CD4-positive, alpha-beta memory T cell (primary cell): ENCODE results near the gene SLC35F6. TPM values are rescaled to one million over a fixed set of nuclear protein-coding genes. Genes with fewer than 3 reads are reported as not detected.
"Not testable (repeated sequence)": the region's sequence is repeated elsewhere in the genome, so short reads cannot be mapped to it uniquely, and the experiment has no call there.

Source experiments
- CTCF ChIA-PET: fragments of 350-600 bp; sonication (Branson Sonifier 250); formaldehyde crosslinking; loops from one replicate; lab custom pipeline; 2021; ENCODE audit warnings: inconsistent platforms; ENCODE audit not compliant: partially characterized antibody; lab: Charles Lee
- POLR2A ChIA-PET: fragments of 350-600 bp; sonication (Branson Sonifier 250); formaldehyde crosslinking; loops from one replicate; lab custom pipeline; 2021; ENCODE audit not compliant: partially characterized antibody; lab: Charles Lee
- DNase-seq, 5 donors: peaks; one replicate each; pipeline versions ENCODE4 v3.0.0 to v3.0.0-alpha.2; 2020 to 2022; ENCODE audit warnings: mixed read lengths in 1 of 5
- H3K27ac ChIP-seq: one replicate; pipeline ENCODE4 v1.7.0; 2013; ENCODE audit warnings: low read depth, low read length
- H3K27me3 ChIP-seq: 2 replicates; pipeline ENCODE4 v1.7.0; 2013; ENCODE audit warnings: mild to moderate bottlenecking, low read length, moderate library complexity; ENCODE audit not compliant: insufficient read depth
- H3K36me3 ChIP-seq: 2 replicates; pipeline ENCODE4 v1.7.0; 2013; ENCODE audit warnings: mild to moderate bottlenecking, low read length, moderate library complexity; ENCODE audit not compliant: insufficient read depth
- H3K4me1 ChIP-seq: 2 replicates; pipeline ENCODE4 v1.7.0; 2013; ENCODE audit warnings: mild to moderate bottlenecking, low read length, moderate library complexity; ENCODE audit not compliant: insufficient read depth
- H3K4me3 ChIP-seq, 2 donors: one replicate each; pipeline ENCODE4 v1.7.0; 2013; ENCODE audit warnings: low read length in 2 of 2, mild to moderate bottlenecking in 1 of 2
- H3K9me3 ChIP-seq, 2 donors: one replicate each; pipeline ENCODE4 v1.7.0; 2013; ENCODE audit warnings: low read length in 2 of 2, control low read depth in 1 of 2; ENCODE audit not compliant: control insufficient read depth in 1 of 2
- H3K27ac Mint-ChIP-seq, 7 donors: one replicate each; pipeline ENCODE4 v1.8.0; 2020 to 2021; ENCODE audit warnings: mixed read lengths in 7 of 7, mild to moderate bottlenecking in 6 of 7, inconsistent platforms in 3 of 7, moderate library complexity in 3 of 7
- H3K27me3 Mint-ChIP-seq, 2 donors: one replicate each; pipeline ENCODE4 v1.8.0; 2020 to 2021; ENCODE audit warnings: mixed read lengths in 2 of 2
- H3K36me3 Mint-ChIP-seq, 2 donors: one replicate each; pipeline ENCODE4 v1.8.0; 2020 to 2021; ENCODE audit warnings: mixed read lengths in 2 of 2, inconsistent platforms in 1 of 2, mild to moderate bottlenecking in 1 of 2
- H3K4me1 Mint-ChIP-seq, 4 donors: one replicate each; pipeline ENCODE4 v1.8.0; 2020 to 2021; ENCODE audit warnings: mixed read lengths in 4 of 4, mild to moderate bottlenecking in 1 of 4
- H3K4me3 Mint-ChIP-seq, 8 donors: one replicate each; pipeline ENCODE4 v1.8.0; 2020 to 2021; ENCODE audit warnings: mixed read lengths in 8 of 8, mild to moderate bottlenecking in 7 of 8, moderate library complexity in 6 of 8, inconsistent platforms in 3 of 8
- H3K9me3 Mint-ChIP-seq, 8 donors: one replicate each; pipeline ENCODE4 v1.8.0; 2020 to 2021; ENCODE audit warnings: mixed read lengths in 8 of 8, mild to moderate bottlenecking in 5 of 8, inconsistent platforms in 3 of 8, moderate library complexity in 1 of 8
- intact Hi-C: fragments of 100-400 bp; cut with micrococcal nuclease; formaldehyde crosslinking; loops from one replicate; pipeline ENCODE4 v1.15.1; 2023
- polyA plus RNA-seq, 2 donors: library from polyadenylated mRNA; unstranded; fragments of 300-500 nt; fragmentation: Illumina TruSeq; gene quantifications; one replicate each; pipeline ENCODE4 v1.2.3, GENCODE V29; 2021
- total RNA-seq, 2 experiments: library from RNA; stranded (reverse); gene quantifications; one replicate each; pipeline ENCODE4 v1.2.3, GENCODE V29; 2021

SLC35F6 gene
- total and polyA plus RNA-seq, 4 experiments from 2014 or later = 4.8 to 22.2 (median 13.5) TPM

DNA sequence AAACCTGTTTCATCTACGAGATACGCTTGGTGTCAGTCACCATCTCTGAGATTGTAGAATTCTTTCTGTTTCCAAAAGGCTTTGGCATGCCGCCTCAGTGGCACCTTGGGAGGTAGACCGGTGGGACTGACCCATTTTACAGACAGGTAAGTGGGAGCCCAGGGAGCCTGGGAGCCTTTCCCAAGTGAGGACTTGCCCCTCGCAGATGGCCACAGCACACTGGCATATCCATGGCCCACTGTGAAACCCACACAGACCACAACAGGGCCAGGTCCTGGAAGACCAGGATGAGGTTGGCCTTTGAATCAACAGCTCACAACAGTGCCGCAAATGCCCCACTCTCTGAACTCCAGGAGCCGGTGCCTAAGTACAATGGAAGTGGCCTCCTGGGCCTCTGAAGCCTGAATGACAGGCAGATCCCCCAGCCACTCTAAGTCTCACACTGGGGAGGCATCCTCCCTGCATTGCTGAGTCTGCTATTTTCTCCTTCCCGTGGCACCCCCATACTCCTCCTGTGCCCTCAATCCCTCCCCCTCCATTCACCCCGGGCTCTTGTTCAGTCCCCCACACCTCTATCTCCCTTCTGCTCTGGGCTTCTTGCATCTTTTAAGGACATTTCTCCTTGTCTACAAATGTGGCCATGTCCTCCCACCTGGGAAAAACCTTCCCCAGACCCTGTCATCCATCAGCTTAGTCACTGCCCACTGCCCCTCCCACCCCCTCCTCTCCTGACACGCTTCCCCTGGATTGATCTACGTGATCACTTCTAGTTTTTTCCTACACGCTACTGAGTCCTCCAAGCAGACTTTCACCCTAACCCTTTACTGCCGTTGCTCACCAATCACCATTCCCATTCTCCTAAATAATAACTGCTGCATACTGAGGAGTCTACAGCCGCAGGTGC lies 48.0 kb downstream of the SLC35F6 start:
- no peak for DNase-seq
- intact Hi-C loops = no loop called here
- Mint-ChIP-seq H3K36me3 (peaks cover 0 to 3% of the 10 kb centered on the region in 2 donors), H3K4me1 (peaks cover 9 to 19% (median 11%) of the 10 kb centered on the region in 4 donors), H3K27me3 (peaks cover 12 to 23% of the 10 kb centered on the region in 2 donors), H3K4me3 (no peak overlapping the region), H3K9me3 (no peaks in the 10 kb centered on the region), H3K27ac (no peak overlapping the region)
- H3K4me1 ChIP-seq = peaks cover 10% of the 10 kb centered on the region
- no peak overlapping the region for H3K27ac ChIP-seq
- H3K9me3 ChIP-seq = no peaks in the 10 kb centered on the region
- H3K36me3 ChIP-seq = no peaks in the 10 kb centered on the region
- H3K27me3 ChIP-seq = no peaks in the 10 kb centered on the region
- POLR2A ChIA-PET = no interaction called here
- CTCF ChIA-PET = no interaction called here
- no peak overlapping the region for H3K4me3 ChIP-seq

DNA sequence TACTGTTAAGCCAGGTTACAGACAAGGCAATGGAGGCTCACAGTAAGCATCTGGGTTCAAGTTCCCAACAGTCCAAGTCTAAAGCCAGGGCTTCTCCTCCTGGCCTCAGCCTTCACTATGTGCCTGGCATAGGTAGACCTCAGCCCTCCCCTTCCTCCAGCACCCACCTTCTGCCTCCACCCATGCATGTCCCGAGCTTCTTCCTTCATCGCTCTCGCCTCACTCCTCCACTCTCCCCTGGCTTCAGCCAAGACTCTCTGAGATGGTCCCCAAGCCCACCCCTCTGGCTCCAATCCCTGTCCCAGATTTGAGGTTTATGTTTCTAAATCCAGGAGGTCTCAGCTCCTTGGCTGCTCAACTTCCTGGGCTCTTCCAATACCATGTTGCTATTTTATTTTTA lies 48.6 kb downstream of the SLC35F6 start:
- H3K27ac Mint-ChIP-seq = no peak overlapping the region

DNA sequence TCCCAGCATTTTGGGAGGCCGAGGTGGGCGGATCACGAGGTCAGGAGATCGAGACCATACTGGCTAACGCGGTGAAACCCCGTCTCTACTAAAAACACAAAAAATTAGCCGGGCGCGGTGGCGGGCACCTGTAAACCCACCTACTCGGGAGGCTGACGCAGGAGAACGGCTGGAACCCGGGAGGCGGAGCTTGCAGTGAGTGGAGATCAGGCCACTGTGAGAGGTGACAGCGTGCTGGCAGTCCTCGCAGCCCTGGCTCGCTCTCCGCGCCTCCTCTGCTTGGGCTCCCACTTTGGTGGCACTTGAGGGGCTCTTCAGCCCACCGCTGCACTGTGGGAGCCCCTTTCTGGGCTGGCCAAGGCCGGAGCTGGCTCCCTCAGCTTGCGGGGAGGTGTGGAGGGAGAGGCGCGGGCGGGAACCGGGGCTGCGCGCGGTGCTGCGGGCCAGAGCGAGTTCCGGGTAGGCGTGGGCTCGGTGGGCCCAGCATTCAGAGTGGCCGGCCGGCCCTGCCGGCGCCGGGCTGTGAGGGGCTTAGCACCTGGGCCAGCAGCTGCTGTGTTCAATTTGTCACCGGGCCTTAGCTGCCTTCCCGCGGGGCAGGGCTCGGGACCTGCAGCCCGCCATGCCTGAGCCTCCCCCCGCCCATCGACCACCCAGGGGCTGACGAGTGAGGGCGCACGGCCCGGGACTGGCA lies 50.1 kb downstream of the SLC35F6 start:
- peaks cover 9 to 16% (median 10%) of the 10 kb centered on the region in 4 donors for H3K4me1 Mint-ChIP-seq
- H3K27me3 ChIP-seq, H3K4me3 ChIP-seq, H3K9me3 ChIP-seq, H3K9me3 Mint-ChIP-seq, H3K27ac ChIP-seq, H3K27ac Mint-ChIP-seq, H3K36me3 ChIP-seq, H3K4me3 Mint-ChIP-seq, DNase-seq, H3K36me3 Mint-ChIP-seq, CTCF ChIA-PET, intact Hi-C loops, POLR2A ChIA-PET: not testable (repeated sequence)
- peaks cover 20 to 35% of the 10 kb centered on the region in 2 donors for H3K27me3 Mint-ChIP-seq
- H3K4me1 ChIP-seq = peaks cover 10% of the 10 kb centered on the region

More for the DNA sequence above, 48.6 kb downstream of the SLC35F6 start:
- Mint-ChIP-seq H3K9me3 (no peaks in the 10 kb centered on the region), H3K4me1 (peaks cover 9 to 19% (median 11%) of the 10 kb centered on the region in 4 donors), H3K4me3 (no peak overlapping the region), H3K36me3 (peaks cover 0 to 3% of the 10 kb centered on the region in 2 donors), H3K27me3 (peaks cover 15 to 26% of the 10 kb centered on the region in 2 donors)
- ChIA-PET CTCF (no interaction called here), POLR2A (no interaction called here)
- H3K4me1 ChIP-seq = peaks cover 10% of the 10 kb centered on the region
- intact Hi-C loops = no loop called here
- H3K4me3 ChIP-seq = no peak overlapping the region
- no peaks in the 10 kb centered on the region for H3K36me3 ChIP-seq
- H3K9me3 ChIP-seq = no peaks in the 10 kb centered on the region
- no peak for DNase-seq
- H3K27ac ChIP-seq = no peak overlapping the region
- no peaks in the 10 kb centered on the region for H3K27me3 ChIP-seq

DNA sequence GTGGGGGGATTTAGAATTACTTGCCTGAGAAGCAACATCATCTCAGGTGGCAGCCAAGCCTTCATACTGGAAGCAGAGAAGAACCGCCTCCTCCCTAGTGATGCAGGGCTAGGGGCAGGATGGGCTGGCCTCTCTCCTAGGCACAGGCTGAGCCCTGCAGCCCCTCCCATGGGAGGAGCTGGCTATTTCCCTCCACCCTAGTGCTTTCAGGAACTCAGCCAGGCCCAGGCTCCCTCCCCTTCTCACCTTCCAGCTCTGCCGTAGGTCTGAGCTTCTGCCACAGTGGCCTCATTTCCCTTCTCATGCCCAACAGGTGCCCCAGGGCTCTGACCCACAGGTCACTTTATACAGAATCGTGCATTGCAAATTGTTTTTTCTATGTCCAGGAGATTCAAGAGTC lies 52.8 kb downstream of the SLC35F6 start:
- POLR2A ChIA-PET = no interaction called here

DNA sequence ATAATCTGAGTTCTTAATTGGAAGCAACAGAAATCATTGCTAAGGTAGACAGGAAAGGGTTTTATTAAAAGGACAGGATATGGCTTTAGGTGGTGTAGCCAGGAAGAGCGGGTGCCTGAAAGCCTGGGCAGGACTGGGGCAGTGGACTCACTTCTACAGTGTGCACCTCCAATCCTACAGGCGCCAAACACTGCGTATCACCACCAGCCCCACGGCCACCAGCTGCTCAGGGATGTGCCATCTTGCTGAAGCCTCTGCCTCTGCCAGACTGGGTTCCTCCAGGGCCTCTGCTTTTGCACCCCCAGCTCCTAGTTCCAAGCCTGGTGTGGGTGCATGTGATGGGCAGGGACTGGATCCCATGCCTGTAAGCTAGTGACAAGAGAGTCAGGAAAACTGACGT lies 54.2 kb downstream of the SLC35F6 start:
- ChIA-PET POLR2A (no interaction called here), CTCF (interaction anchor here (0.5 to 0.7 kb wide), 2 partner anchors 11 to 22 kb away, joined by 3 read pairs; no protein-coding TSS in a partner anchor)
- H3K9me3 Mint-ChIP-seq = no peaks in the 10 kb centered on the region
- Histone ChIP-seq H3K36me3 (no peaks in the 10 kb centered on the region), H3K27ac (no peak overlapping the region), H3K9me3 (no peaks in the 10 kb centered on the region), H3K27me3 (no peaks in the 10 kb centered on the region), H3K4me1 (no peaks in the 10 kb centered on the region), H3K4me3 (no peak overlapping the region)
- H3K27me3 Mint-ChIP-seq = peaks cover 20 to 26% of the 10 kb centered on the region in 2 donors
- intact Hi-C loops = no loop called here
- H3K36me3 Mint-ChIP-seq = peaks cover 0 to 3% of the 10 kb centered on the region in 2 donors
- no peak overlapping the region for H3K27ac Mint-ChIP-seq
- DNase-seq = no peak
- peaks cover 0 to 2% (median 0%) of the 10 kb centered on the region in 4 donors for H3K4me1 Mint-ChIP-seq
- no peak overlapping the region for H3K4me3 Mint-ChIP-seq

More for the DNA sequence above, 52.8 kb downstream of the SLC35F6 start:
- no peaks in the 10 kb centered on the region for H3K36me3 ChIP-seq
- Mint-ChIP-seq H3K27me3 (peaks cover 20 to 32% of the 10 kb centered on the region in 2 donors), H3K27ac (no peak overlapping the region), H3K36me3 (peaks cover 0 to 3% of the 10 kb centered on the region in 2 donors), H3K9me3 (no peaks in the 10 kb centered on the region), H3K4me1 (peaks cover 0 to 2% (median 0%) of the 10 kb centered on the region in 4 donors), H3K4me3 (no peak overlapping the region)
- no peak overlapping the region for H3K4me3 ChIP-seq
- intact Hi-C loops = no loop called here
- H3K9me3 ChIP-seq = no peaks in the 10 kb centered on the region
- no peaks in the 10 kb centered on the region for H3K27me3 ChIP-seq
- H3K4me1 ChIP-seq = no peaks in the 10 kb centered on the region
- no peak overlapping the region for H3K27ac ChIP-seq
- no peak for DNase-seq
- CTCF ChIA-PET = no interaction called here

DNA sequence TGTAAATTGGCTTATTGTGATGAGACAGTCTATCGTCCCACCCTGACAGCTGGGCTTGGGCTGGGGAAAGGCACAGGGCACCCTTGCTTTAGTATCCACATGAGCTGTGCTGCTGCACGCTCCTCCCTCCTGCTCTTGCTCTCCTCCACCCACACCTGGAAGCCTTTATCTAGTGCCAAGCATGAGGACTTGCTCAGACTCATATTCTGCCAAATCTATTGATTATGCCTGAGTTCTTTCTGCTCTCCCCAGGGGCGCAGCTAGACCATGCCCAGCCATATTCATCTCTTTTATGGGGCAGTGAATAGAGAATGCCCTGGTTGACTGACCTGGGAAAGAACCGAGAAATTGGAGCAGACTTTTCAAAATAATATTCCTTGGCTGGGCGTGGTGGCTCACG lies 54.9 kb downstream of the SLC35F6 start:
- ChIA-PET CTCF (interaction anchor here (0.7 kb wide), 1 partner anchor 12 kb away, joined by 3 read pairs; no protein-coding TSS in a partner anchor), POLR2A (no interaction called here)
- intact Hi-C loops = no loop called here
- peaks cover 0 to 2% (median 0%) of the 10 kb centered on the region in 4 donors for H3K4me1 Mint-ChIP-seq
- H3K27me3 Mint-ChIP-seq = peaks cover 20 to 26% of the 10 kb centered on the region in 2 donors
- DNase-seq = no peak
- H3K27ac ChIP-seq = no peak overlapping the region
- no peak overlapping the region for H3K4me3 ChIP-seq
- no peaks in the 10 kb centered on the region for H3K27me3 ChIP-seq
- H3K4me3 Mint-ChIP-seq = no peak overlapping the region
- H3K27ac Mint-ChIP-seq = no peak overlapping the region
- no peaks in the 10 kb centered on the region for H3K36me3 ChIP-seq
- H3K9me3 Mint-ChIP-seq = no peaks in the 10 kb centered on the region
- H3K9me3 ChIP-seq = no peaks in the 10 kb centered on the region
- H3K4me1 ChIP-seq = no peaks in the 10 kb centered on the region
- H3K36me3 Mint-ChIP-seq = peaks cover 0 to 3% of the 10 kb centered on the region in 2 donors

DNA sequence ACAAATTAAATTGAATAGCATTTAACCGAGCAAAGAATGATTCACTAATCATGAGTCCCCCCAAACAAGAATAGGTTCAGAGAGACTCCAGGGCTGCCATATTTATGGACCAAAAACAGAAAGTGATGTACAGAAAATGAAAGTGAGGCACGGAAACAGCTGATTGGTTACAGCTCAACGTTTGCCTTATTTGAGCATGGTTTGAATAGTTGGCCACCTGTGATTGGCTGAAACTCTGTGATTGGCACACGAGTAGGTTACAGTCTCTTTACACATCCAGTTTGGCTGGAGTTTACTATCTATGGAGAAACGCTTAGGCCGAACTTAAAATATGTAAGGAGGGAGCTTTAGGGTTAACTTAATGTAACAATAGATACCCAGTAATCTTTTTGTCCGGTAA lies 56.8 kb downstream of the SLC35F6 start:
- no peaks in the 10 kb centered on the region for H3K9me3 ChIP-seq
- H3K9me3 Mint-ChIP-seq = no peaks in the 10 kb centered on the region
- no peaks in the 10 kb centered on the region for H3K36me3 ChIP-seq
- POLR2A ChIA-PET = no interaction called here
- no peak overlapping the region for H3K4me3 ChIP-seq
- peaks cover 16 to 21% of the 10 kb centered on the region in 2 donors for H3K27me3 Mint-ChIP-seq
- peaks cover 0 to 2% (median 0%) of the 10 kb centered on the region in 4 donors for H3K4me1 Mint-ChIP-seq
- DNase-seq = no peak
- no peak overlapping the region for H3K27ac Mint-ChIP-seq
- no peak overlapping the region for H3K4me3 Mint-ChIP-seq
- no peak overlapping the region for H3K27ac ChIP-seq
- CTCF ChIA-PET = no interaction called here
- H3K27me3 ChIP-seq = no peaks in the 10 kb centered on the region
- intact Hi-C loops = no loop called here
- H3K36me3 Mint-ChIP-seq = no peaks in the 10 kb centered on the region
- H3K4me1 ChIP-seq = no peaks in the 10 kb centered on the region
